Stomach (tissue), 9 donors: Measurements from ENCODE around the gene DYNC1LI2. TPM values are rescaled to one million over a fixed set of nuclear protein-coding genes. Genes with fewer than 3 reads are reported as not detected.

Source experiments
- DNase-seq, 2 donors: peaks; one replicate each; pipeline versions ENCODE4 v3.0.0 to v3.0.0-alpha.2; 2013 to 2019
- H3K27ac ChIP-seq, 5 donors: fragments of 200-600 bp in 4 of 5; sonication (generic) in 4 of 5; one replicate each; pipeline ENCODE4 v1.5.1; 2013 to 2019; ENCODE audit warnings: mild to moderate bottlenecking in 1 of 5, moderate library complexity in 1 of 5
- H3K27me3 ChIP-seq, 3 donors: fragments of 200-600 bp; sonication (generic); one replicate each; pipeline ENCODE4 v1.5.1; 2017 to 2019; ENCODE audit warnings: mixed run types in 1 of 3
- H3K36me3 ChIP-seq, 4 donors: fragments of 200-600 bp; sonication (generic); 1 replicate in 3 of 4; 2 replicates in 1 of 4; pipeline ENCODE4 v1.5.1; 2016 to 2019
- H3K4me1 ChIP-seq, 4 donors: fragments of 200-600 bp; sonication (generic); one replicate each; pipeline ENCODE4 v1.5.1; 2016 to 2019
- H3K4me3 ChIP-seq, 4 donors: fragments of 200-600 bp; sonication (generic) in 3 of 4; one replicate each; pipeline ENCODE4 v1.5.1; 2016 to 2019; ENCODE audit warnings: mild to moderate bottlenecking in 1 of 4
- H3K9me3 ChIP-seq, 4 donors: fragments of 200-600 bp; sonication (generic); one replicate each; pipeline ENCODE4 v1.5.1; 2016 to 2019
- CTCF ChIP-seq, 7 experiments: fragments of 450-650 bp in 4 of 7; fragments of 200-600 bp in 3 of 7; sonication (generic) in 3 of 7; IDR thresholded peaks; one replicate each; pipeline ENCODE4 v1.5.1; 2016 to 2019; ENCODE audit warnings: antibody characterized with exemption in 7 of 7, control low read depth in 2 of 7, mild to moderate bottlenecking in 1 of 7
- EP300 ChIP-seq: sonication (generic); formaldehyde crosslinking; IDR thresholded peaks from one replicate; pipeline ENCODE4 v1.6.1; 2017; ENCODE audit warnings: antibody characterized with exemption
- POLR2A ChIP-seq, 4 donors: fragments of 450-650 bp; IDR thresholded peaks; one replicate each; pipeline ENCODE4 v1.6.1; 2016; ENCODE audit warnings: antibody characterized with exemption in 4 of 4, control low read depth in 2 of 4, mild to moderate bottlenecking in 1 of 4, moderate library complexity in 1 of 4
- POLR2AphosphoS5 ChIP-seq, 3 donors: sonication (generic); formaldehyde crosslinking; IDR thresholded peaks; one replicate each; pipeline ENCODE4 v1.6.1; 2016; ENCODE audit warnings: antibody characterized with exemption in 3 of 3
- WGBS, 5 donors: extraction: QIAGEN DNeasy Blood & Tissue Kit in 3 of 5; methylation state at CpG; one replicate each; pipeline versions ENCODE4 v1.1.5 to v1.1.7; 2013 to 2018; 5-methylcytosine and 5-hydroxymethylcytosine counted together
- intact Hi-C: fragments of 100-400 bp; cut with DNase I; formaldehyde crosslinking; loops from one replicate; pipeline ENCODE4 v1.15.1; 2023; ENCODE audit warnings: low total_unique reads
- polyA plus RNA-seq, 3 donors: library from polyadenylated mRNA; stranded (reverse); fragments of 200-250 nt; gene quantifications; one replicate each; pipeline ENCODE4 v1.2.3, GENCODE V29; 2013
- total RNA-seq, 5 donors: library from RNA; depleted of rRNA; stranded (reverse); fragments of >200 nt; gene quantifications; one replicate each; pipeline versions ENCODE4 v1.1.0 to v1.2.3, GENCODE V29; 2014 to 2016
- donor health status: healthy with polysubstance abuse.
- donor health status: Bipolar disorder and iron deficiency.
- donor health status: healthy.

The DYNC1LI2 gene
- total and polyA plus RNA-seq, 8 donors, result 34.5 to 264 (median 123) TPM

DNA sequence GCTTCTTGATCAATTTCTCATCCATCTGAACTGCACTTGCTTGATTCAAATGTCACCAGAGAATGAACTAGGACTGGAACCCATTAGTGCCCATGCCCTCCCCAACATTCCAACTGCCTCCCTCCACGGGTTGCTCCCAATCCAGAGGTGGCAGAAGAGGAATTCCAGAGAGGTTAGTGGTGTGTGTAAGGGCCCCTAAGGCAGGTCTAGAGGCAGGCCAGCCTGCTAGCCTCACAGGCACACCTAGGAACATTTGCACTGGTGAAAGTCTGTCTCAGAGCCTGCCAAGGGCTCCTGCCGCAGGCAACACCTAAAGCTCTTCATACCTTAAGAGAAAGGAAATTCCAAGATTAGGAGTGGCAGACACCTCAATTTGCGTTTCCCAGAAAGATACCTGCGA lies 33.6 kb downstream of the DYNC1LI2 start:
- peaks cover 0 to 9% (median 2%) of the 10 kb centered on the region in 4 donors for H3K4me1 ChIP-seq
- no peak overlapping the region for H3K4me3 ChIP-seq
- no peaks in the 10 kb centered on the region for H3K9me3 ChIP-seq
- DNase-seq, result no peak
- intact Hi-C loops, result no loop called here
- no peak overlapping the region for H3K27ac ChIP-seq
- H3K27me3 ChIP-seq, result no peaks in the 10 kb centered on the region
- 56 to 74% (median 63%) methylated on average over 4 of the region's 4 CpGs for WGBS, 5 donors
- TF ChIP-seq CTCF (IDR thresholded peaks at IDR 0.05) (no peak), POLR2A (IDR thresholded peaks at IDR 0.05) (no peak), POLR2AphosphoS5 (IDR thresholded peaks at IDR 0.05) (no peak), EP300 (no peak)
- peaks cover 19 to 51% (median 45%) of the 10 kb centered on the region in 4 donors for H3K36me3 ChIP-seq

- intact Hi-C loops, result no loop called here
- WGBS, 5 donors, result 45 to 76% (median 69%) methylated on average over 12 of the region's 12 CpGs
- Histone ChIP-seq H3K36me3 (peaks cover 16 to 45% (median 39%) of the 10 kb centered on the region in 4 donors), H3K27me3 (no peaks in the 10 kb centered on the region), H3K9me3 (no peaks in the 10 kb centered on the region), H3K4me1 (peaks cover 0 to 9% (median 2%) of the 10 kb centered on the region in 4 donors), H3K27ac (no peak overlapping the region), H3K4me3 (no peak overlapping the region)
- peak in 1 of 2 donors; percentile 68 for DNase-seq
- peak in 2 of 7 experiments; percentile 9 to 19 for TF ChIP-seq CTCF (IDR thresholded peaks at IDR 0.05)
- no peak for TF ChIP-seq EP300
These were observed 34.2 kb downstream of the DYNC1LI2 start for GRCh38 chr16:66717112-66717675.

- 43 to 52% (median 48%) methylated on average over 6 of the region's 6 CpGs for WGBS, 5 donors
- Histone ChIP-seq H3K4me3 (no peak overlapping the region), H3K36me3 (peaks cover 11 to 22% (median 21%) of the 10 kb centered on the region in 4 donors), H3K9me3 (peaks cover 0 to 9% (median 3%) of the 10 kb centered on the region in 4 donors), H3K27ac (no peak overlapping the region), H3K4me1 (peaks cover 0 to 9% (median 2%) of the 10 kb centered on the region in 4 donors), H3K27me3 (no peaks in the 10 kb centered on the region)
- no peak for DNase-seq
- intact Hi-C loops, result no loop called here
- no peak for TF ChIP-seq EP300
- TF ChIP-seq POLR2A (IDR thresholded peaks at IDR 0.05), result no peak
- no peak for TF ChIP-seq POLR2AphosphoS5 (IDR thresholded peaks at IDR 0.05)
- no peak for TF ChIP-seq CTCF (IDR thresholded peaks at IDR 0.05)
These were observed 36.6 kb downstream of the DYNC1LI2 start for GRCh38 chr16:66714654-66715307.

GRCh38 chr16:66714062-66714461 lies 37.3 kb downstream of the DYNC1LI2 start:
- no peak overlapping the region for H3K4me3 ChIP-seq

More at GRCh38 chr16:66714062-66714461, 37.3 kb downstream of the DYNC1LI2 start:
- peaks cover 0 to 9% (median 2%) of the 10 kb centered on the region in 4 donors for H3K4me1 ChIP-seq
- intact Hi-C loops, result no loop called here
- no peaks in the 10 kb centered on the region for H3K27me3 ChIP-seq
- DNase-seq, result no peak
- WGBS, 5 donors, result 83 to 94% (median 91%) methylated on average over 6 of the region's 6 CpGs
- H3K27ac ChIP-seq, result no peak overlapping the region
- H3K9me3 ChIP-seq, result peaks cover 0 to 9% (median 3%) of the 10 kb centered on the region in 4 donors
- TF ChIP-seq POLR2AphosphoS5 (IDR thresholded peaks at IDR 0.05), result no peak
- no peak for TF ChIP-seq CTCF (IDR thresholded peaks at IDR 0.05)
- no peak for TF ChIP-seq EP300
- TF ChIP-seq POLR2A (IDR thresholded peaks at IDR 0.05), result no peak
- H3K36me3 ChIP-seq, result peaks cover 8 to 16% (median 15%) of the 10 kb centered on the region in 4 donors
